ENCODE measurements around the gene HOXB9.

HOXB9 gene

GRCh38 chr17:48639136-48639535 is 13.0 kb upstream of the HOXB9 start:
- no peaks in the 10 kb centered on the region for H4K20me1 ChIP-seq (ENCODE audit: insufficient read depth, low read length)

GRCh38 chr17:48637323-48638260 is 11.4 kb upstream of the HOXB9 start:
- DNase-seq: no peak
- Histone ChIP-seq H3K9ac (ENCODE audit: low read length) (no peak overlapping the region), H3K27me3 (replicated peaks; ENCODE audit: insufficient read depth, low read length) (peaks cover 39% of the 10 kb centered on the region), H3K27ac (ENCODE audit: low read length) (no peak overlapping the region), H3K4me2 (ENCODE audit: low read depth, low read length) (no peak overlapping the region), H3K9me3 (replicated peaks; ENCODE audit: insufficient read depth, low read length) (no peaks in the 10 kb centered on the region), H3K4me3 (ENCODE audit: low read length) (no peak overlapping the region), H3K4me1 (ENCODE audit: low read length) (peaks cover 4% of the 10 kb centered on the region; the same call in 1 of the 2 replicates), H4K20me1 (ENCODE audit: insufficient read depth, low read length) (no peaks in the 10 kb centered on the region), H3F3A (ENCODE audit: insufficient read depth, low read length) (no peaks in the 10 kb centered on the region), H2AFZ (ENCODE audit: low read length) (no peak overlapping the region; the same call in 1 of the 2 replicates), H3K36me3 (replicated peaks; ENCODE audit: insufficient read depth, low read length) (no peaks in the 10 kb centered on the region), H3K9me2 (replicated peaks; ENCODE audit: insufficient read depth, low read length) (no peaks in the 10 kb centered on the region), H3K79me2 (ENCODE audit: low read length) (no peaks in the 10 kb centered on the region)
- TF ChIP-seq EZH2phosphoT487 (IDR thresholded peaks at IDR 0.05; ENCODE audit: low read length) (no peak), CTCF (IDR thresholded peaks at IDR 0.05; ENCODE audit: low read length) (no peak), EZH2 (optimal IDR thresholded peaks at IDR 0.05; ENCODE audit: low read depth, low read length) (no peak)

More at GRCh38 chr17:48639136-48639535, 13.0 kb upstream of the HOXB9 start:
- Histone ChIP-seq H3K9me3 (replicated peaks; ENCODE audit: insufficient read depth, low read length) (no peaks in the 10 kb centered on the region), H3K27me3 (replicated peaks; ENCODE audit: insufficient read depth, low read length) (peaks cover 44% of the 10 kb centered on the region), H3K4me3 (ENCODE audit: low read length) (no peak overlapping the region), H3K9ac (ENCODE audit: low read length) (no peak overlapping the region), H3K79me2 (ENCODE audit: low read length) (no peaks in the 10 kb centered on the region), H2AFZ (ENCODE audit: low read length) (no peak overlapping the region), H3K4me2 (ENCODE audit: low read depth, low read length) (no peak overlapping the region), H3F3A (ENCODE audit: insufficient read depth, low read length) (no peaks in the 10 kb centered on the region), H3K27ac (ENCODE audit: low read length) (no peak overlapping the region), H3K9me2 (replicated peaks; ENCODE audit: insufficient read depth, low read length) (no peaks in the 10 kb centered on the region), H3K4me1 (ENCODE audit: low read length) (peaks cover 4% of the 10 kb centered on the region; the same call in 1 of the 2 replicates), H3K36me3 (replicated peaks; ENCODE audit: insufficient read depth, low read length) (no peaks in the 10 kb centered on the region)
- no peak for TF ChIP-seq EZH2 (optimal IDR thresholded peaks at IDR 0.05; ENCODE audit: low read depth, low read length)
- TF ChIP-seq EZH2phosphoT487 (IDR thresholded peaks at IDR 0.05; ENCODE audit: low read length): no peak
- no peak for TF ChIP-seq CTCF (IDR thresholded peaks at IDR 0.05; ENCODE audit: low read length)
- no peak for DNase-seq

GRCh38 chr17:48636177-48637018 is 10.2 kb upstream of the HOXB9 start:
- Histone ChIP-seq H3K4me1 (ENCODE audit: low read length) (peaks cover 4% of the 10 kb centered on the region; the same call in 1 of the 2 replicates), H3K9me2 (replicated peaks; ENCODE audit: insufficient read depth, low read length) (no peaks in the 10 kb centered on the region), H3K27me3 (replicated peaks; ENCODE audit: insufficient read depth, low read length) (peaks cover 30% of the 10 kb centered on the region), H3K9ac (ENCODE audit: low read length) (no peak overlapping the region; the same call in 1 of the 2 replicates), H3K9me3 (replicated peaks; ENCODE audit: insufficient read depth, low read length) (no peaks in the 10 kb centered on the region), H3K27ac (ENCODE audit: low read length) (no peak overlapping the region), H3F3A (ENCODE audit: insufficient read depth, low read length) (no peaks in the 10 kb centered on the region), H3K4me3 (ENCODE audit: low read length) (no peak overlapping the region), H4K20me1 (ENCODE audit: insufficient read depth, low read length) (no peaks in the 10 kb centered on the region), H3K36me3 (replicated peaks; ENCODE audit: insufficient read depth, low read length) (no peaks in the 10 kb centered on the region), H3K4me2 (ENCODE audit: low read depth, low read length) (peak overlapping the region; percentile 65), H3K79me2 (ENCODE audit: low read length) (no peaks in the 10 kb centered on the region), H2AFZ (ENCODE audit: low read length) (peak overlapping the region; percentile 65)
- peak; percentile 96 for DNase-seq
- TF ChIP-seq CTCF (IDR thresholded peaks at IDR 0.05; ENCODE audit: low read length) (peak; percentile 78), EZH2 (optimal IDR thresholded peaks at IDR 0.05; ENCODE audit: low read depth, low read length) (no peak)

All from MM.1S (cell line).